IgD-negative memory B cell (primary cell): Measurements from ENCODE around the gene CKAP4. TPM values are rescaled to one million over a fixed set of nuclear protein-coding genes. Genes with fewer than 3 reads are reported as not detected.

Source experiments
- polyA plus RNA-seq: library from polyadenylated mRNA; unstranded; fragments of 300-500 nt; fragmentation: Illumina TruSeq; gene quantifications from one replicate; pipeline ENCODE4 v1.2.3, GENCODE V29; 2021

The CKAP4 gene
- polyA plus RNA-seq, 1 donor from 2014 or later, result 18.8 TPM

Other genes starting within 250 kb of the CKAP4 start
- not detected for gene NUAK1, start 109.1 kb downstream of the CKAP4 start, polyA plus RNA-seq
- 35.1 TPM for gene TCP11L2, start 54.7 kb upstream of the CKAP4 start, polyA plus RNA-seq
- 3.3 TPM for gene POLR3B, start 109.7 kb upstream of the CKAP4 start, polyA plus RNA-seq